Measurements from ENCODE around the gene THSD8.

Gene THSD8

GRCh38 chr19:12788042-12788681 lies 13.7 kb upstream of the THSD8 start:
- Histone ChIP-seq H3K27ac (ENCODE audit: low read length) (peak overlapping the region; percentile 100), H3K9ac (ENCODE audit: low read length in 2 of 2) (peak overlapping the region; percentile 81 to 87), H3K27me3 (ENCODE audit: control insufficient read depth in 1 of 2, insufficient read depth in 2 of 2, low read length in 2 of 2) (no peaks in the 10 kb centered on the region), H3K4me1 (ENCODE audit: control insufficient read depth, insufficient read depth, low read length) (peaks cover 56% of the 10 kb centered on the region), H3K9me3 (ENCODE audit: control insufficient read depth in 2 of 2, low read length in 2 of 2) (no peaks in the 10 kb centered on the region), H3K4me3 (ENCODE audit: low read length in 2 of 2) (peak overlapping the region; percentile 62 to 100), H3K36me3 (ENCODE audit: control insufficient read depth in 2 of 2, insufficient read depth in 2 of 2, low read length in 2 of 2) (peaks cover 0 to 4% of the 10 kb centered on the region in 2 donors)

GRCh38 chr19:12788682-12789097 lies 13.2 kb upstream of the THSD8 start:
- Histone ChIP-seq H3K9me3 (ENCODE audit: control insufficient read depth in 2 of 2, low read length in 2 of 2) (no peaks in the 10 kb centered on the region), H3K27me3 (ENCODE audit: control insufficient read depth in 1 of 2, insufficient read depth in 2 of 2, low read length in 2 of 2) (no peaks in the 10 kb centered on the region), H3K4me1 (ENCODE audit: control insufficient read depth, insufficient read depth, low read length) (peaks cover 53% of the 10 kb centered on the region), H3K4me3 (ENCODE audit: low read length in 2 of 2) (peak overlapping the region; percentile 62 to 100), H3K9ac (ENCODE audit: low read length in 2 of 2) (peak overlapping the region; percentile 81 to 87), H3K36me3 (ENCODE audit: control insufficient read depth in 2 of 2, insufficient read depth in 2 of 2, low read length in 2 of 2) (peaks cover 0 to 4% of the 10 kb centered on the region in 2 donors), H3K27ac (ENCODE audit: low read length) (peak overlapping the region; percentile 100)

GRCh38 chr19:12789098-12789903 lies 12.6 kb upstream of the THSD8 start:
- Histone ChIP-seq H3K9ac (ENCODE audit: low read length in 2 of 2) (peak overlapping the region; percentile 81 to 87), H3K27ac (ENCODE audit: low read length) (peak overlapping the region; percentile 100), H3K4me1 (ENCODE audit: control insufficient read depth, insufficient read depth, low read length) (peaks cover 54% of the 10 kb centered on the region), H3K36me3 (ENCODE audit: control insufficient read depth in 2 of 2, insufficient read depth in 2 of 2, low read length in 2 of 2) (peaks cover 0 to 4% of the 10 kb centered on the region in 2 donors), H3K4me3 (ENCODE audit: low read length in 2 of 2) (peak overlapping the region; percentile 62 to 100), H3K27me3 (ENCODE audit: control insufficient read depth in 1 of 2, insufficient read depth in 2 of 2, low read length in 2 of 2) (no peaks in the 10 kb centered on the region), H3K9me3 (ENCODE audit: control insufficient read depth in 2 of 2, low read length in 2 of 2) (no peaks in the 10 kb centered on the region)

GRCh38 chr19:12789904-12790619 lies 11.8 kb upstream of the THSD8 start:
- Histone ChIP-seq H3K9ac (ENCODE audit: low read length in 2 of 2) (peak overlapping the region; percentile 95 to 99), H3K4me3 (ENCODE audit: low read length in 2 of 2) (peak overlapping the region; percentile 96 to 100), H3K27ac (ENCODE audit: low read length) (peak overlapping the region; percentile 100), H3K4me1 (ENCODE audit: control insufficient read depth, insufficient read depth, low read length) (peaks cover 52% of the 10 kb centered on the region), H3K9me3 (ENCODE audit: control insufficient read depth in 2 of 2, low read length in 2 of 2) (no peaks in the 10 kb centered on the region), H3K27me3 (ENCODE audit: control insufficient read depth in 1 of 2, insufficient read depth in 2 of 2, low read length in 2 of 2) (no peaks in the 10 kb centered on the region), H3K36me3 (ENCODE audit: control insufficient read depth in 2 of 2, insufficient read depth in 2 of 2, low read length in 2 of 2) (peaks cover 0 to 4% of the 10 kb centered on the region in 2 donors)

GRCh38 chr19:12790628-12791344 lies 11.1 kb upstream of the THSD8 start:
- Histone ChIP-seq H3K9me3 (ENCODE audit: control insufficient read depth in 2 of 2, low read length in 2 of 2) (no peaks in the 10 kb centered on the region), H3K9ac (ENCODE audit: low read length in 2 of 2) (peak overlapping the region; percentile 95 to 99), H3K36me3 (ENCODE audit: control insufficient read depth in 2 of 2, insufficient read depth in 2 of 2, low read length in 2 of 2) (peaks cover 0 to 4% of the 10 kb centered on the region in 2 donors), H3K4me3 (ENCODE audit: low read length in 2 of 2) (peak overlapping the region; percentile 96 to 100), H3K27me3 (ENCODE audit: control insufficient read depth in 1 of 2, insufficient read depth in 2 of 2, low read length in 2 of 2) (no peaks in the 10 kb centered on the region), H3K27ac (ENCODE audit: low read length) (peak overlapping the region; percentile 100), H3K4me1 (ENCODE audit: control insufficient read depth, insufficient read depth, low read length) (peaks cover 46% of the 10 kb centered on the region)

- H3K36me3 ChIP-seq (ENCODE audit: control insufficient read depth in 2 of 2, insufficient read depth in 2 of 2, low read length in 2 of 2) = peaks cover 0 to 4% of the 10 kb centered on the region in 2 donors
- H3K9me3 ChIP-seq (ENCODE audit: control insufficient read depth in 2 of 2, low read length in 2 of 2) = no peaks in the 10 kb centered on the region
- peak within 1 kb of the TSS; percentile 97 to 100 for H3K4me3 ChIP-seq (ENCODE audit: low read length in 2 of 2)
- H3K4me1 ChIP-seq (ENCODE audit: control insufficient read depth, insufficient read depth, low read length) = peaks cover 49% of the 10 kb centered on the region
- H3K27ac ChIP-seq (ENCODE audit: low read length) = peak within 1 kb of the TSS; percentile 100
- no peaks in the 10 kb centered on the region for H3K27me3 ChIP-seq (ENCODE audit: control insufficient read depth in 1 of 2, insufficient read depth in 2 of 2, low read length in 2 of 2)
- peak within 1 kb of the TSS; percentile 97 to 100 for H3K9ac ChIP-seq (ENCODE audit: low read length in 2 of 2)
These were observed 10.4 kb upstream of the THSD8 start, which contains the start of gene JUNB for GRCh38 chr19:12791345-12792050. JUNB (plus strand) TSS chr19:12791486; CDS start chr19:12791772, 286 bp downstream.

- Histone ChIP-seq H3K4me1 (ENCODE audit: control insufficient read depth, insufficient read depth, low read length) (peaks cover 49% of the 10 kb centered on the region), H3K36me3 (ENCODE audit: control insufficient read depth in 2 of 2, insufficient read depth in 2 of 2, low read length in 2 of 2) (peaks cover 2 to 4% of the 10 kb centered on the region in 2 donors), H3K9ac (ENCODE audit: low read length in 2 of 2) (peak overlapping the region; percentile 97 to 100), H3K27ac (ENCODE audit: low read length) (peak overlapping the region; percentile 100), H3K27me3 (ENCODE audit: control insufficient read depth in 1 of 2, insufficient read depth in 2 of 2, low read length in 2 of 2) (no peaks in the 10 kb centered on the region), H3K4me3 (ENCODE audit: low read length in 2 of 2) (peak overlapping the region; percentile 97 to 100), H3K9me3 (ENCODE audit: control insufficient read depth in 2 of 2, low read length in 2 of 2) (no peaks in the 10 kb centered on the region)
These were observed 9.6 kb upstream of the THSD8 start for GRCh38 chr19:12792051-12792852.

GRCh38 chr19:12792853-12793289 lies 9.0 kb upstream of the THSD8 start:
- peaks cover 49% of the 10 kb centered on the region for H3K4me1 ChIP-seq (ENCODE audit: control insufficient read depth, insufficient read depth, low read length)

More at GRCh38 chr19:12792853-12793289, 9.0 kb upstream of the THSD8 start:
- no peaks in the 10 kb centered on the region for H3K27me3 ChIP-seq (ENCODE audit: control insufficient read depth in 1 of 2, insufficient read depth in 2 of 2, low read length in 2 of 2)
- peak overlapping the region; percentile 97 to 100 for H3K9ac ChIP-seq (ENCODE audit: low read length in 2 of 2)
- peaks cover 2 to 4% of the 10 kb centered on the region in 2 donors for H3K36me3 ChIP-seq (ENCODE audit: control insufficient read depth in 2 of 2, insufficient read depth in 2 of 2, low read length in 2 of 2)
- peak overlapping the region; percentile 97 to 100 for H3K4me3 ChIP-seq (ENCODE audit: low read length in 2 of 2)
- H3K9me3 ChIP-seq (ENCODE audit: control insufficient read depth in 2 of 2, low read length in 2 of 2) = no peaks in the 10 kb centered on the region
- H3K27ac ChIP-seq (ENCODE audit: low read length) = peak overlapping the region; percentile 100
